Mesothelial cell of epicardium (in vitro differentiated cells): ENCODE data around the gene LBP. TPM values are rescaled to one million over a fixed set of nuclear protein-coding genes. Genes with fewer than 3 reads are reported as not detected.

Experiments used
- DNase-seq, 2 experiments: peaks; one replicate each; pipeline ENCODE4 v3.0.0; 2021; ENCODE audit warnings: low spot score in 2 of 2; ENCODE audit not compliant: unreplicated experiment in 2 of 2
- H3K27ac Mint-ChIP-seq: 2 replicates; pipeline ENCODE4 v1.8.0; 2021; ENCODE audit warnings: mixed read lengths
- H3K27me3 Mint-ChIP-seq: 2 replicates; pipeline ENCODE4 v1.8.0; 2021; ENCODE audit warnings: low read depth, mixed read lengths
- H3K36me3 Mint-ChIP-seq: 2 replicates; pipeline ENCODE4 v1.8.0; 2021; ENCODE audit warnings: mixed read lengths
- H3K4me1 Mint-ChIP-seq: 2 replicates; pipeline ENCODE4 v1.8.0; 2021; ENCODE audit warnings: mixed read lengths
- H3K4me3 Mint-ChIP-seq: 2 replicates; pipeline ENCODE4 v1.8.0; 2021; ENCODE audit warnings: mild to moderate bottlenecking, moderate library complexity, mixed read lengths
- H3K9me3 Mint-ChIP-seq: 2 replicates; pipeline ENCODE4 v1.8.0; 2021; ENCODE audit warnings: mixed read lengths
- total RNA-seq: library from RNA; stranded (reverse); gene quantifications from 3 replicates; pipeline ENCODE4 v1.2.1, GENCODE V29; 2021
- TF ChIP-seq, protein P1 (sequence below): fragments of 200-600 bp; sonication (generic); IDR thresholded peaks from one replicate; pipeline ENCODE4 v1.5.0; 2021; ENCODE audit warnings: antibody characterized with exemption; ENCODE audit not compliant: unreplicated experiment

Gene LBP
- total RNA-seq, 1 donor from 2014 or later = not detected

DNA sequence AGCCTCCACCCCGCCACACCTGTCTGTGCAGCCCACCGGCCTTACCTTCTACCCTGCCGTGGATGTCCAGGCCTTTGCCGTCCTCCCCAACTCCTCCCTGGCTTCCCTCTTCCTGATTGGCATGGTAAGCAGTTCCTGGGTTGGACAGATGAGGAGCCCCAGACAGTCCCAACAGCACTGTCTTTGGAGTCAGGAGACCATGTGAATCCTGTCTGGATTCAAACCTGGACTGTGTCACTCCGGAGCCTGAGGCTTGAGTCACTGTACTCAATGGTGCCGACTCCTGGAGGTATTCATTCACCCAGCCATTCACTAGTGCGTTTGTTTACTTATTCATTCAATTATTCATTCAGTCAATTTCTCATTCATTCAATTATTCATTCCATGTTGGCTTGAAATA lies 20.0 kb upstream of the LBP start:
- Mint-ChIP-seq H3K4me3 (no peak overlapping the region), H3K4me1 (no peaks in the 10 kb centered on the region), H3K9me3 (no peaks in the 10 kb centered on the region), H3K27ac (no peak overlapping the region), H3K36me3 (no peaks in the 10 kb centered on the region), H3K27me3 (peaks cover 37% of the 10 kb centered on the region)
- TF ChIP-seq, protein P1, sequence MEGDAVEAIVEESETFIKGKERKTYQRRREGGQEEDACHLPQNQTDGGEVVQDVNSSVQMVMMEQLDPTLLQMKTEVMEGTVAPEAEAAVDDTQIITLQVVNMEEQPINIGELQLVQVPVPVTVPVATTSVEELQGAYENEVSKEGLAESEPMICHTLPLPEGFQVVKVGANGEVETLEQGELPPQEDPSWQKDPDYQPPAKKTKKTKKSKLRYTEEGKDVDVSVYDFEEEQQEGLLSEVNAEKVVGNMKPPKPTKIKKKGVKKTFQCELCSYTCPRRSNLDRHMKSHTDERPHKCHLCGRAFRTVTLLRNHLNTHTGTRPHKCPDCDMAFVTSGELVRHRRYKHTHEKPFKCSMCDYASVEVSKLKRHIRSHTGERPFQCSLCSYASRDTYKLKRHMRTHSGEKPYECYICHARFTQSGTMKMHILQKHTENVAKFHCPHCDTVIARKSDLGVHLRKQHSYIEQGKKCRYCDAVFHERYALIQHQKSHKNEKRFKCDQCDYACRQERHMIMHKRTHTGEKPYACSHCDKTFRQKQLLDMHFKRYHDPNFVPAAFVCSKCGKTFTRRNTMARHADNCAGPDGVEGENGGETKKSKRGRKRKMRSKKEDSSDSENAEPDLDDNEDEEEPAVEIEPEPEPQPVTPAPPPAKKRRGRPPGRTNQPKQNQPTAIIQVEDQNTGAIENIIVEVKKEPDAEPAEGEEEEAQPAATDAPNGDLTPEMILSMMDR = no peak
- no peak for DNase-seq

DNA sequence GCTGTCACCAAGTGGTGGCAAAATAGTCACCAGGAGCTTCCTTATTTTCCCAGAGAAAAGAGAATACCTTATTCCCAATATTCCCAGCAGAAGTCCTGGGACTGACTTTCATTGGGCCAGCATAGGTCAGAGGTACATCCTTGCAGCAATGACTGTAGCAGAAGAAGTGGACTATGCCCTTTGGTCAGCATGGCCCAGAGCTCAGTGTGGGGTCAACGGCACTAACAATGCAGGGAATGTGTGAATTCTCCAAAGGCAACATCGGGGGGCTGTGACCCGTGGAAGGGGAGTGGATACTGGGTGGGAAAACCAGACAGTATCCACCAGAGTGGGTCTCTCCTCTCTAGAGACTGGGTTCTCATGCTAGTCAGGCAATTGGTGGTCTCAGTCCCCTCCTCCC lies 15.6 kb upstream of the LBP start:
- Mint-ChIP-seq H3K4me1 (no peaks in the 10 kb centered on the region), H3K4me3 (no peak overlapping the region), H3K27ac (no peak overlapping the region), H3K36me3 (no peaks in the 10 kb centered on the region), H3K27me3 (peaks cover 26% of the 10 kb centered on the region), H3K9me3 (no peaks in the 10 kb centered on the region)
- TF ChIP-seq, protein P1 = no peak
- no peak for DNase-seq

DNA sequence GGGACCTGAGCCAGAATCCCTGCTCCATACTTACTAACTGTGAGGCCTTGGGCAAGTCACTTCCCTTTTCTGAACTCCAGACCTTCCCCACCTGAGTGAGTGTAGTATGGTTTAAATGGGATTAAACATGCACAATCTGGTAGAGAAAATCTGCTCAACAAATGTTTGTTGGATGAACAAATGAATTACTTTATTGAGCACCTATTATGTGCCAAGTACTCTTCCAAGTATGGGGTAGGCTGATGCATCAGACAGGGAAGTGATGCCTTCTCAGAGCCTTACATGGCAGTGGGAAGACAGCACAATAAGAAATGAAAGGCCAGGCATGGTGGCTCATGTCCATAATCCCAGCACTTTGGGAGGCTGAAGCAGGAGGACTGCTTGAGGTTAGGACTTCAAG lies 15.0 kb upstream of the LBP start:
- H3K9me3 Mint-ChIP-seq = no peaks in the 10 kb centered on the region
- no peaks in the 10 kb centered on the region for H3K4me1 Mint-ChIP-seq
- peaks cover 25% of the 10 kb centered on the region for H3K27me3 Mint-ChIP-seq
- TF ChIP-seq, protein P1 = no peak
- no peak overlapping the region for H3K27ac Mint-ChIP-seq
- no peaks in the 10 kb centered on the region for H3K36me3 Mint-ChIP-seq
- H3K4me3 Mint-ChIP-seq = no peak overlapping the region
- no peak for DNase-seq

DNA sequence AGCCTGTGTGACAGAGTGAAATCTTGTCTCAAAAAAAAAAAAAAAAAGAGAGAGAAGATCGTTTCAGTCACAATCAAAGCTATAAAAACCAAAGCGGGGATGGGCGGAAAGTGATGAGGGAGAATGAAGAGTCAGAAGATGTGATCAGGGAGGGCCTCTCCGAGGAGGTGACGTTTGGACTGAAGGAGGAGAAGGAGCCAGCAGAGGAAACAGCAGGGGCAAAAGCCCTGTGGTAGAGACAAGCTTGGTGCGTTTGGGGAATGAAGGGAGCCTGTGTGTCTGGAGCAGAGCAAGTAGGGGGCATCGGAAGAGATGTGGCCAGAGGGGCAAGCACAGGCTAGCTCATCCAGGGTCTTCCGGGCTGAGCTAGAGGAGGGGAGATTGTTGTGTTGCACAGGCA lies 14.5 kb upstream of the LBP start:
- H3K27ac Mint-ChIP-seq = no peak overlapping the region
- peaks cover 29% of the 10 kb centered on the region for H3K27me3 Mint-ChIP-seq
- H3K4me1 Mint-ChIP-seq = no peaks in the 10 kb centered on the region
- no peaks in the 10 kb centered on the region for H3K36me3 Mint-ChIP-seq
- TF ChIP-seq, protein P1 = no peak
- no peak for DNase-seq
- H3K4me3 Mint-ChIP-seq = no peak overlapping the region
- H3K9me3 Mint-ChIP-seq = no peaks in the 10 kb centered on the region

DNA sequence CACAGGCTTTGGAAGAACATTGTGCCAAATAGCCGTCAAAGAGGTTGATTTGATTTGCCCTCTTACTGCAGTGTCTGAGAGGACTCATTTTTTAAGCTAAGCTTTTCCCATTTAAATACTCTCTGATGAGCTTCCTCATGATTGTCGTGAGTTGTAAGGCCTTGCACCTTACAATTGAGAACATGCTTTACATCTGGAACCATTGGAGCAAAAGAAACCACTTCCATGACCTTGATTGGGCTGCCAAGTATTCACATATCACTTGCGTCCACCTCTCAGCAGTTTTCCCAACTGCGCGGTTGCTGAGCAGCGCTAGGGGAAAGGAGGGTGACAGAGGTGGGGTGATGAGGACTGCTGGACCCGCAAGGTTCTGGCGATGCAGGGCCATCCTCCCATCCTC lies 12.3 kb upstream of the LBP start:
- DNase-seq = no peak
- H3K4me1 Mint-ChIP-seq = peaks cover under 1% of the 10 kb centered on the region
- TF ChIP-seq, protein P1 = no peak
- H3K4me3 Mint-ChIP-seq = no peak overlapping the region
- H3K27ac Mint-ChIP-seq = no peak overlapping the region
- H3K27me3 Mint-ChIP-seq = peaks cover 24% of the 10 kb centered on the region
- no peaks in the 10 kb centered on the region for H3K36me3 Mint-ChIP-seq
- H3K9me3 Mint-ChIP-seq = peaks cover 7% of the 10 kb centered on the region

DNA sequence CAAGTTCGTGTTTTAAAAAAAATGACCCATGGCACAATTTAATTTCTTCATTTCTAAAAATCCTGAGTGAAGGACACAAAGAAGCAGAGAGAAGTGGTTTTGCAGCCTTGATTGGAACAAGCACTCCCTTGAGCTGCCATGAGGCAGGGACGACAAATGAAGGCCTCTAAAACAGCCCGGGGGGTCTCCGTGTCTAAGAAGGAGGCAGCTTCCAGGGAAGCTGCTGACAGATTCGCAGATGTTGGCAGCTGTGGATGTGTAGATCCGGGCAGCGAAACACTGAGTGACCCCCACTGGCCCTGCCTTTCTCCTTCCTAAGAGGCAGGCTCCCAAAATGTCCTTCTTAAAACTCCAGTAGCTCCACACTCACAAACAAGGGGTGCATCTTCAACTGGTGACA lies 9.6 kb upstream of the LBP start:
- H3K9me3 Mint-ChIP-seq = peaks cover 7% of the 10 kb centered on the region
- no peaks in the 10 kb centered on the region for H3K36me3 Mint-ChIP-seq
- TF ChIP-seq, protein P1 = no peak
- no peak for DNase-seq
- H3K4me1 Mint-ChIP-seq = peaks cover 3% of the 10 kb centered on the region
- H3K27ac Mint-ChIP-seq = no peak overlapping the region
- H3K4me3 Mint-ChIP-seq = no peak overlapping the region
- peaks cover 20% of the 10 kb centered on the region for H3K27me3 Mint-ChIP-seq
